GM18519 (cell line): ENCODE measurements around the gene TCF19.

ENCODE experiments used
- ATAC-seq: cut with Tn5 transposase; IDR thresholded peaks from one replicate; pipeline ENCODE4 v1.9.1; 2021; ENCODE audit warnings: mild to moderate bottlenecking, moderate library complexity; ENCODE audit not compliant: unreplicated experiment, low FRiP score

Gene TCF19

GRCh38 chr6:31202259-31203166 lies 44.1 kb downstream of the TCF19 start:
- ATAC-seq, result no peak

DNA sequence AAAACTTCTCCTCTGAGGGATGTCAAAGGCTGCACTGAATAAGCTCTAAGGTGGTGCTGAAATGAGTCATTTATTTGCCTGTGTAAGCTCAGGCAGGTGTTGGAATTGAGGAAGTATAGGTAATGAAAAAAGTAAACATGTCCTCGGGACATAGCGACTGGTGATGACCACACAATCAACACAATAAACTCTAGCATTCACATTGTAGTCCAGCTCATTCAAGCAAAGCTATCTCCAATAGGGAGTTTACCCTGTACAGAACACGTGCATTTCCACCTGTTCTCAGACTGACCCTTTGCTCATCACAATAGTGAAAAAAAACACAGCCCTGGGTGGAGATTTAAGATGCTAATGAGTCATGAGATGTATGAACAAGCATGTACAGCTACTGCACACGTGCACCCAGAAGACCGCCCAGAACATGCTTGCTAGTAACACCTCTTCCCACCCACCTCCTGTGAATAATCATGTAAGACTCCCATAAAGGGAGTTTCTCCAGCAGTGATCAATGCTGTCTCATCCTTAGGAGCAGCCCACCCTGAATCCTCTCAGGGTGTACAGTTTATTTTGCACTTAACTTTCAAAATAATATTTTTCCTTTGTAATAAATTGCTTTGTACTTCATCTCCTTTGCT lies 45.1 kb downstream of the TCF19 start:
- peak; percentile 43 for ATAC-seq

GRCh38 chr6:31204751-31205145 lies 46.4 kb downstream of the TCF19 start:
- no peak for ATAC-seq

DNA sequence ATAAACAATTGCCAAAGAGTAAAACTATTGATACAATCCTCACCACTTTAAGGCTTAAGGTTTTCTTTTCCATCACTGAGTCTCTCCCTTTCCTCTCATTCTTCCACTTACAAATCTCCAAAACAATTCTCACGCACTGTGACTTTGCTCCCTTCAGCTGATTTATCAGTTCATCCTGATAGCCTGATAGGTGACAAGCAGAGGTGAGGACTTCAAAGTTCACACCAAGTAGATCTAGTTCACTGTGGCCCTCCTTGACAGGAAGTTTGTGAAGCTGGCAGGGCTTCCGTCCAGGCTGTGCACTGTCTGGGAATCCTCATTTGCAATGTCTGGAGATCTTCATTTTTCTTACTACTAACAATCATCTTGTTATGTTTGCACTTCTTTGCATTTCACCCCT lies 47.2 kb downstream of the TCF19 start:
- no peak for ATAC-seq

- ATAC-seq, result no peak
Measured at GRCh38 chr6:31208506-31208905, 50.1 kb downstream of the TCF19 start.

- ATAC-seq, result no peak
Measured at GRCh38 chr6:31209137-31209536, 50.7 kb downstream of the TCF19 start.

GRCh38 chr6:31210123-31210522 lies 51.7 kb downstream of the TCF19 start:
- ATAC-seq, result no peak

DNA sequence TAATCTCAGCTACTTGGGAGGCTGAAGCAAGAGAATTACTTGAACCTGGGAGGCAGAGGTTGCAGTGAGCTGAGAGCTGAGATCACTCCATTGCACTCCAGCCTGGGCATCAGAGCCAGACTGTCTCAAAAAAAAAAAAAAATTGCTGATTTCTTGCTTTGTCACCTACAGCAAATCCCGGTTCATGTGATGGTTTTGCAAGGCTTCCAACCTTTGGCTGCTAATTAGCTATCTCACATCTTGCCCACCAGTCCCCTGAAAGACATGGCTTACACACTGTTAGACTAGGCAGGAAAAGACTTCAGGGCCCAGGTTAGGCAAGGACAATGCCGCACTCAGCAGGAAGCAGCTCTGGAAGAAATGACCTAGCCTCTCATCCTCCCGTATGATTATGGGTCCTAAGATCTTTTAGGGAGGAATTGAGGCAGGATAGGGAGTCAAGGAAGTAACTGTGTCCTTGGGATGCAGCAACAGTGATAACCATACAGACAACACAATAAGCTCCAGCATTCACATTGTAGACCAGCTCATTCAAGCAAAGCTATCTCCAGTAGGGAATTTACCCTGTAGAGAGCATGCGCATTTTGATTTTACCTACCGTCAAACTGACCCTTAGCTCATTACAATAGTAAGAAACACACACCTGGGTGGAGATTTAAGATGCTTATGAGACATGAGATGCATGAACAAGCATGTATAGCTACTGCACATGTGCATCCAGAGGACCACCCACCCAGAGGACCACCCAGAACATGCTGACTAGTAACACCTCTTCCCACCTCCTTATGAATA lies 52.5 kb downstream of the TCF19 start:
- ATAC-seq, result no peak
